GM12878 (cell line): ENCODE measurements around the gene CFAP107. TPM values are rescaled to one million over a fixed set of nuclear protein-coding genes. Genes with fewer than 3 reads are reported as not detected.

Experiments used
- ATAC-seq: fragments of 200-7000 bp; cut with Tn5 transposase; 3 replicates; pipeline ENCODE4 v1.9.1; 2020; ENCODE audit warnings: mild to moderate bottlenecking, moderate library complexity
- BruUV-seq: library from RNA; stranded (reverse); fragments of 400-500 nt; replicated peaks from 2 replicates; lab custom pipeline; 2021; lab: Mats Ljungman, UMichigan
- CTCF ChIA-PET: fragments of 300-600 bp; sonication (Branson Sonifier 250); formaldehyde crosslinking; extraction: SDS; loops from one replicate; lab custom pipeline; 2021; ENCODE audit warnings: inconsistent platforms; lab: Yijun Ruan, JAX
- POLR2A ChIA-PET: fragments of 350-600 bp; formaldehyde crosslinking; extraction: SDS; loops from one replicate; lab custom pipeline; 2021; ENCODE audit warnings: inconsistent platforms; lab: Charles Lee
- RAD21 ChIA-PET: fragments of 300-600 bp; sonication (Branson Sonifier 250); formaldehyde crosslinking; loops from one replicate; lab custom pipeline; 2023; ENCODE audit warnings: antibody characterized with exemption; ENCODE audit not compliant: unreplicated experiment; lab: Charles Lee
- SMC1A ChIA-PET: fragments of 300-600 bp; sonication (Branson Sonifier 250); formaldehyde crosslinking; loops from one replicate; lab custom pipeline; 2023; ENCODE audit not compliant: unreplicated experiment, uncharacterized antibody; lab: Charles Lee
- DNase-seq: peaks from one replicate; pipeline ENCODE4 v3.0.0-alpha.2; 2011; ENCODE audit warnings: low read depth, low spot score
- FAIRE-seq: peaks from 3 replicates; lab custom pipeline; 2011; peaks lifted over from hg19 to GRCh38; lab: Jason Lieb, UNC
- H2AFZ ChIP-seq: 2 replicates; pipeline ENCODE4 v1.6.0; 2011; ENCODE audit warnings: low read depth, low read length, control low read depth; ENCODE audit not compliant: control insufficient read depth
- H3K27ac ChIP-seq: 2 replicates; pipeline ENCODE4 v1.5.1; 2011; ENCODE audit warnings: control low read depth; ENCODE audit not compliant: control insufficient read depth, insufficient read depth
- H3K27me3 ChIP-seq, 2 experiments: replicated peaks in 1 of 2; 2 replicates each; pipeline versions ENCODE4 v1.6.0 to v1.6.1; 2011; ENCODE audit warnings: low read length in 1 of 2; ENCODE audit not compliant: control insufficient read depth in 2 of 2, insufficient read depth in 2 of 2
- H3K36me3 ChIP-seq, 2 experiments: 2 replicates each; pipeline ENCODE4 v1.5.1; 2011; ENCODE audit warnings: low read length in 1 of 2; ENCODE audit not compliant: control insufficient read depth in 2 of 2, insufficient read depth in 2 of 2
- H3K4me1 ChIP-seq: 2 replicates; pipeline ENCODE4 v1.6.1; 2011; ENCODE audit warnings: mild to moderate bottlenecking, low read length, moderate library complexity, mixed read lengths; ENCODE audit not compliant: control insufficient read depth, insufficient read depth
- H3K4me2 ChIP-seq: 2 replicates; pipeline ENCODE4 v1.6.0; 2011; ENCODE audit warnings: control low read depth; ENCODE audit not compliant: control insufficient read depth, insufficient read depth
- H3K4me3 ChIP-seq: fragments of 200-600 bp; sonication (generic); 2 replicates; pipeline ENCODE4 v1.5.1; 2016
- H3K79me2 ChIP-seq: 2 replicates; pipeline ENCODE4 v1.6.0; 2011; ENCODE audit warnings: low read length; ENCODE audit not compliant: control insufficient read depth, insufficient read depth
- H3K9ac ChIP-seq: 2 replicates; pipeline ENCODE4 v1.8.0; 2011; ENCODE audit warnings: low read length, control low read depth, mixed read lengths; ENCODE audit not compliant: control insufficient read depth, insufficient read depth
- H3K9me3 ChIP-seq: replicated peaks from 3 replicates; pipeline ENCODE4 v1.5.1; 2011; ENCODE audit warnings: mild to moderate bottlenecking, low read length; ENCODE audit not compliant: control insufficient read depth, insufficient read depth
- H4K20me1 ChIP-seq: 2 replicates; pipeline ENCODE4 v1.6.0; 2011; ENCODE audit not compliant: control insufficient read depth, insufficient read depth
- CBX3 ChIP-seq: fragments of 200-600 bp; sonication (generic); IDR thresholded peaks from 2 replicates; pipeline ENCODE4 v1.6.1; 2016; ENCODE audit warnings: low read depth, borderline replicate concordance
- KAT2A ChIP-seq: conservative IDR thresholded peaks from 2 replicates; pipeline ENCODE4 v1.6.1; 2011; ENCODE audit warnings: low read depth, low read length; ENCODE audit not compliant: control insufficient read depth
- SMAD1 ChIP-seq: fragments of 450-650 bp; IDR thresholded peaks from 2 replicates; pipeline ENCODE4 v1.6.1; 2018; ENCODE audit warnings: mild to moderate bottlenecking, low read depth; ENCODE audit not compliant: partially characterized antibody
- ZZZ3 ChIP-seq: IDR thresholded peaks from 2 replicates; pipeline ENCODE4 v1.6.1; 2011; ENCODE audit warnings: low read depth; ENCODE audit not compliant: control insufficient read depth, insufficient read length
- WGBS: methylation state at CpG from one replicate; pipeline ENCODE4 v1.1.6; 2016; ENCODE audit warnings: low lambda C conversion rate; ENCODE audit not compliant: insufficient replicate concordance, insufficient coverage; ENCODE audit errors: missing lambda C conversion rate; 5-methylcytosine and 5-hydroxymethylcytosine counted together
- in situ Hi-C: fragments of 300-500 bp; cut with MboI; formaldehyde crosslinking; loops from 9 replicates; pipeline ENCODE4 v1.14.3; 2018; ENCODE audit warnings: mixed read lengths
- intact Hi-C: fragments of 100-400 bp; cut with micrococcal nuclease; formaldehyde crosslinking; loops from one replicate; pipeline ENCODE4 v1.14.2; 2022; ENCODE audit not compliant: unreplicated experiment
- polyA plus RNA-seq, 11 experiments: library from polyadenylated mRNA; depleted of rRNA in 4 of 11; unstranded in 6 of 11; stranded (reverse) in 5 of 11; fragments of >200 nt; fragmentation: Nextera tagmentation in 4 of 11; fragmentation: Illumina TruSeq in 1 of 11; extraction: Ambion mirVana in 4 of 11; extraction: Trizol in 1 of 11; gene quantifications; 1 replicate in 1 of 11; 2 replicates in 10 of 11; pipeline versions ENCODE4 v1.2.1 to v1.2.3, GENCODE V29; 2011 to 2016; ENCODE audit warnings: inconsistent platforms in 2 of 11, missing spikeins in 2 of 11, low read depth in 1 of 11
- total RNA-seq, 4 experiments: library from RNA; depleted of rRNA in 3 of 4; stranded (reverse); fragments of >200 nt in 3 of 4; fragmentation: Illumina TruSeq in 1 of 4; extraction: Trizol in 1 of 4; gene quantifications; 2 replicates each; pipeline versions ENCODE4 v1.2.1 to v1.2.3, GENCODE V29; 2013 to 2021
- TF ChIP-seq, protein P1 (sequence below): fragments of 450-650 bp; formaldehyde crosslinking; IDR thresholded peaks from 2 replicates; pipeline ENCODE4 v1.4.0; 2022; ENCODE audit warnings: mild to moderate bottlenecking, moderate library complexity
- TF ChIP-seq, protein P2 (sequence below): fragments of 450-650 bp; formaldehyde crosslinking; IDR thresholded peaks from 2 replicates; pipeline ENCODE4 v1.5.0; 2022; ENCODE audit warnings: mild to moderate bottlenecking, missing genetic modification characterization
- TF ChIP-seq, protein P3 (sequence below): IDR thresholded peaks from 2 replicates; pipeline ENCODE4 v1.6.1; 2012; ENCODE audit warnings: low read length, inconsistent platforms

CFAP107 gene
- total and polyA plus RNA-seq, 10 of the 15 experiments (the other 5 are each of a cell fraction or from before 2014, with no cell fraction given): not detected

DNA sequence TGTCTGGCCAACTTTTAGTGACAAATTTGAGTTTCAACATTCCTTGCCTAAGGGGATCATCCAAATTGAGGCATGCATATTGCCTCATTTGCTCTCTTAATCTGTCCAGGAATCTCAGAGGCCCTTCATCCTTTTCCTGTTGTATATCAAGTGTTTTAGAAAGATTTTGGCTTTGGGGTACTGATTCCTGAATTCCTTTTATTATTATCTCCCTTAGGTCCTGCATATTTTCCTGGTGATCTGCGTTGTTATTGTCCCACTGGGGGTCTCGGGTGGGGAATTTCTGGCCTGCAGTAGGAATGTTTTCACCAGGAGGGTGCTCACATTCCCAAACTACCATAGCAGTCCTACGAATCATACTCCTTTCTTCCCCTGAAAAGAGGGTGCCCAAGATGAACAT, 34.5 kb upstream of the CFAP107 start (continued):
- TF ChIP-seq SMAD1: no peak
- TF ChIP-seq, protein P1, sequence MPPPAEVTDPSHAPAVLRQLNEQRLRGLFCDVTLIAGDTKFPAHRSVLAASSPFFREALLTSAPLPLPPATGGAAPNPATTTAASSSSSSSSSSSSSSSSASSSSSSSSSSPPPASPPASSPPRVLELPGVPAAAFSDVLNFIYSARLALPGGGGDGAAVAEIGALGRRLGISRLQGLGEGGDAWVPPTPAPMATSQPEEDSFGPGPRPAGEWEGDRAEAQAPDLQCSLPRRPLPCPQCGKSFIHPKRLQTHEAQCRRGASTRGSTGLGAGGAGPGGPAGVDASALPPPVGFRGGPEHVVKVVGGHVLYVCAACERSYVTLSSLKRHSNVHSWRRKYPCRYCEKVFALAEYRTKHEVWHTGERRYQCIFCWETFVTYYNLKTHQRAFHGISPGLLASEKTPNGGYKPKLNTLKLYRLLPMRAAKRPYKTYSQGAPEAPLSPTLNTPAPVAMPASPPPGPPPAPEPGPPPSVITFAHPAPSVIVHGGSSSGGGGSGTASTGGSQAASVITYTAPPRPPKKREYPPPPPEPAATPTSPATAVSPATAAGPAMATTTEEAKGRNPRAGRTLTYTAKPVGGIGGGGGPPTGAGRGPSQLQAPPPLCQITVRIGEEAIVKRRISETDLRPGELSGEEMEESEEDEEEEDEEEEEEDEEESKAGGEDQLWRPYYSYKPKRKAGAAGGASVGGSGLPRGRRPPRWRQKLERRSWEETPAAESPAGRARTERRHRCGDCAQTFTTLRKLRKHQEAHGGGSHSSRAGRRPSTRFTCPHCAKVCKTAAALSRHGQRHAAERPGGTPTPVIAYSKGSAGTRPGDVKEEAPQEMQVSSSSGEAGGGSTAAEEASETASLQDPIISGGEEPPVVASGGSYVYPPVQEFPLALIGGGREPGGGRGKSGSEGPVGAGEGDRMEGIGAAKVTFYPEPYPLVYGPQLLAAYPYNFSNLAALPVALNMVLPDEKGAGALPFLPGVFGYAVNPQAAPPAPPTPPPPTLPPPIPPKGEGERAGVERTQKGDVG (CRISPR knock-in tag): no peak
- TF ChIP-seq, protein P2, sequence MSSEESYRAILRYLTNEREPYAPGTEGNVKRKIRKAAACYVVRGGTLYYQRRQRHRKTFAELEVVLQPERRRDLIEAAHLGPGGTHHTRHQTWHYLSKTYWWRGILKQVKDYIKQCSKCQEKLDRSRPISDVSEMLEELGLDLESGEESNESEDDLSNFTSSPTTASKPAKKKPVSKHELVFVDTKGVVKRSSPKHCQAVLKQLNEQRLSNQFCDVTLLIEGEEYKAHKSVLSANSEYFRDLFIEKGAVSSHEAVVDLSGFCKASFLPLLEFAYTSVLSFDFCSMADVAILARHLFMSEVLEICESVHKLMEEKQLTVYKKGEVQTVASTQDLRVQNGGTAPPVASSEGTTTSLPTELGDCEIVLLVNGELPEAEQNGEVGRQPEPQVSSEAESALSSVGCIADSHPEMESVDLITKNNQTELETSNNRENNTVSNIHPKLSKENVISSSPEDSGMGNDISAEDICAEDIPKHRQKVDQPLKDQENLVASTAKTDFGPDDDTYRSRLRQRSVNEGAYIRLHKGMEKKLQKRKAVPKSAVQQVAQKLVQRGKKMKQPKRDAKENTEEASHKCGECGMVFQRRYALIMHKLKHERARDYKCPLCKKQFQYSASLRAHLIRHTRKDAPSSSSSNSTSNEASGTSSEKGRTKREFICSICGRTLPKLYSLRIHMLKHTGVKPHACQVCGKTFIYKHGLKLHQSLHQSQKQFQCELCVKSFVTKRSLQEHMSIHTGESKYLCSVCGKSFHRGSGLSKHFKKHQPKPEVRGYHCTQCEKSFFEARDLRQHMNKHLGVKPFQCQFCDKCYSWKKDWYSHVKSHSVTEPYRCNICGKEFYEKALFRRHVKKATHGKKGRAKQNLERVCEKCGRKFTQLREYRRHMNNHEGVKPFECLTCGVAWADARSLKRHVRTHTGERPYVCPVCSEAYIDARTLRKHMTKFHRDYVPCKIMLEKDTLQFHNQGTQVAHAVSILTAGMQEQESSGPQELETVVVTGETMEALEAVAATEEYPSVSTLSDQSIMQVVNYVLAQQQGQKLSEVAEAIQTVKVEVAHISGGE (CRISPR knock-in tag): no peak

DNA sequence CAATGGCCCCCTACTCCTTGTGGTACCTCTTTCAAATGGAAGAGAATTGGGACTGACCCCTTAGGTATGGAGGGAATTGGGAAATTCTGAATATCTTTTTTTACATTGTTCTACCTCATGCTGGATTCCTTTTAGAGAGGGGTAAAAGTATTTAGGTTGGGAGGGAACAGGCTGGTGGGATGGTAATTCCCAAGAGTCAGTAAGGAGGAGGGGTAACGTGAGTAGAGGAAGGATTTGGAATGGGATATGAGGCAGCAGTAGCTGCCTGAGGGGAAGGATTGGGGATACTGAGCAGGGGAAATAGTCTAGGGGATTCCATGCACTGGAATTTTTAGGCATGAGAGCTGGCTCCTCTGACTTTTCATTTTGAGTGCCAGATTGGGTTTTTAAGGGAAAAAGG, 33.9 kb upstream of the CFAP107 start:
- DNase-seq (no peak), FAIRE-seq (no peak), ATAC-seq (no peak)
- SMC1A ChIA-PET: interaction anchor here (0.6 kb wide), 1 partner anchor 21 kb away, joined by 3 read pairs; no protein-coding TSS in a partner anchor
- intact Hi-C loops: no loop called here
- Histone ChIP-seq H3K4me1 (no peaks in the 10 kb centered on the region), H3K4me3 (no peak overlapping the region), H3K9me3 (no peaks in the 10 kb centered on the region), H4K20me1 (no peaks in the 10 kb centered on the region), H3K79me2 (no peaks in the 10 kb centered on the region), H3K9ac (no peak overlapping the region), H3K27me3 (no peaks in the 10 kb centered on the region), H3K36me3 (no peaks in the 10 kb centered on the region), H2AFZ (no peak overlapping the region), H3K4me2 (no peak overlapping the region), H3K27ac (no peak overlapping the region)
- WGBS: 0% methylated on average over 1 of the region's 1 CpG
- in situ Hi-C loops: no loop called here
- BruUV-seq: no TSS peak
- TF ChIP-seq ZZZ3 (no peak), CBX3 (no peak), KAT2A (no peak)
- TF ChIP-seq, protein P3, sequence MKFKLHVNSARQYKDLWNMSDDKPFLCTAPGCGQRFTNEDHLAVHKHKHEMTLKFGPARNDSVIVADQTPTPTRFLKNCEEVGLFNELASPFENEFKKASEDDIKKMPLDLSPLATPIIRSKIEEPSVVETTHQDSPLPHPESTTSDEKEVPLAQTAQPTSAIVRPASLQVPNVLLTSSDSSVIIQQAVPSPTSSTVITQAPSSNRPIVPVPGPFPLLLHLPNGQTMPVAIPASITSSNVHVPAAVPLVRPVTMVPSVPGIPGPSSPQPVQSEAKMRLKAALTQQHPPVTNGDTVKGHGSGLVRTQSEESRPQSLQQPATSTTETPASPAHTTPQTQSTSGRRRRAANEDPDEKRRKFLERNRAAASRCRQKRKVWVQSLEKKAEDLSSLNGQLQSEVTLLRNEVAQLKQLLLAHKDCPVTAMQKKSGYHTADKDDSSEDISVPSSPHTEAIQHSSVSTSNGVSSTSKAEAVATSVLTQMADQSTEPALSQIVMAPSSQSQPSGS: no peak
- POLR2A ChIA-PET: no interaction called here
- RAD21 ChIA-PET: no interaction called here
- CTCF ChIA-PET: no interaction called here
